Measurements from ENCODE around the gene HP1BP3.
A peak's percentile ranks its signal among the peaks of the same experiment; 100 is the strongest.
"Not testable (repeated sequence)": the region's sequence is repeated elsewhere in the genome, so short reads cannot be mapped to it uniquely, and the experiment has no call there.

Gene HP1BP3

GRCh38 chr1:20726932-20727745 lies 60.0 kb downstream of the HP1BP3 start:
- peaks cover 14% of the 10 kb centered on the region for H3K4me1 ChIP-seq (ENCODE audit: insufficient read depth, low read length)
- no peak overlapping the region for H3K9ac ChIP-seq (ENCODE audit: low read depth, low read length)
- H3K36me3 ChIP-seq (ENCODE audit: insufficient read depth, low read length): no peaks in the 10 kb centered on the region
- no peaks in the 10 kb centered on the region for H3K9me3 ChIP-seq (ENCODE audit: control insufficient read depth, insufficient read depth, low read length)

- H3K4me1 ChIP-seq (ENCODE audit: insufficient read depth, low read length): peaks cover 14% of the 10 kb centered on the region
- no peaks in the 10 kb centered on the region for H3K9me3 ChIP-seq (ENCODE audit: control insufficient read depth, insufficient read depth, low read length)
- H3K36me3 ChIP-seq (ENCODE audit: insufficient read depth, low read length): no peaks in the 10 kb centered on the region
- H3K9ac ChIP-seq (ENCODE audit: low read depth, low read length): no peak overlapping the region
Measured at GRCh38 chr1:20726118-20726911, 60.8 kb downstream of the HP1BP3 start.

GRCh38 chr1:20725189-20726117 lies 61.7 kb downstream of the HP1BP3 start:
- Histone ChIP-seq H3K9ac (ENCODE audit: low read depth, low read length) (no peak overlapping the region), H3K36me3 (ENCODE audit: insufficient read depth, low read length) (no peaks in the 10 kb centered on the region), H3K4me1 (ENCODE audit: insufficient read depth, low read length) (peaks cover 14% of the 10 kb centered on the region), H3K9me3 (ENCODE audit: control insufficient read depth, insufficient read depth, low read length) (no peaks in the 10 kb centered on the region)

- H3K9ac ChIP-seq (ENCODE audit: low read depth, low read length): no peak overlapping the region
Measured at GRCh38 chr1:20724364-20725188, 62.5 kb downstream of the HP1BP3 start.

GRCh38 chr1:20723537-20724363 lies 63.4 kb downstream of the HP1BP3 start:
- no peaks in the 10 kb centered on the region for H3K9me3 ChIP-seq (ENCODE audit: control insufficient read depth, insufficient read depth, low read length)
- H3K4me1 ChIP-seq (ENCODE audit: insufficient read depth, low read length): peaks cover 9% of the 10 kb centered on the region; the same call in 1 of the 2 replicates

More at GRCh38 chr1:20724364-20725188, 62.5 kb downstream of the HP1BP3 start:
- no peaks in the 10 kb centered on the region for H3K36me3 ChIP-seq (ENCODE audit: insufficient read depth, low read length)
- H3K4me1 ChIP-seq (ENCODE audit: insufficient read depth, low read length): peaks cover 14% of the 10 kb centered on the region
- no peaks in the 10 kb centered on the region for H3K9me3 ChIP-seq (ENCODE audit: control insufficient read depth, insufficient read depth, low read length)

GRCh38 chr1:20723159-20723536 lies 64.0 kb downstream of the HP1BP3 start:
- Histone ChIP-seq H3K9ac (ENCODE audit: low read depth, low read length) (no peak overlapping the region), H3K4me1 (ENCODE audit: insufficient read depth, low read length) (peaks cover 7% of the 10 kb centered on the region; the same call in 1 of the 2 replicates), H3K36me3 (ENCODE audit: insufficient read depth, low read length) (no peaks in the 10 kb centered on the region), H3K9me3 (ENCODE audit: control insufficient read depth, insufficient read depth, low read length) (no peaks in the 10 kb centered on the region)

More at GRCh38 chr1:20723537-20724363, 63.4 kb downstream of the HP1BP3 start:
- Histone ChIP-seq H3K9ac (ENCODE audit: low read depth, low read length) (no peak overlapping the region), H3K36me3 (ENCODE audit: insufficient read depth, low read length) (no peaks in the 10 kb centered on the region)

GRCh38 chr1:20721117-20722061 lies 65.7 kb downstream of the HP1BP3 start:
- no peaks in the 10 kb centered on the region for H3K36me3 ChIP-seq (ENCODE audit: insufficient read depth, low read length)
- no peak overlapping the region for H3K9ac ChIP-seq (ENCODE audit: low read depth, low read length)
- H3K4me1 ChIP-seq (ENCODE audit: insufficient read depth, low read length): peaks cover 4% of the 10 kb centered on the region; the same call in 1 of the 2 replicates

GRCh38 chr1:20720631-20721091 lies 66.4 kb downstream of the HP1BP3 start:
- Histone ChIP-seq H3K36me3 (ENCODE audit: insufficient read depth, low read length) (no peaks in the 10 kb centered on the region), H3K9me3 (ENCODE audit: control insufficient read depth, insufficient read depth, low read length) (no peaks in the 10 kb centered on the region), H3K9ac (ENCODE audit: low read depth, low read length) (no peak overlapping the region), H3K4me1 (ENCODE audit: insufficient read depth, low read length) (0 out of 2 replicates have a peak, but pooled peaks cover 4% of the 10 kb centered on the region)

More at GRCh38 chr1:20721117-20722061, 65.7 kb downstream of the HP1BP3 start:
- no peaks in the 10 kb centered on the region for H3K9me3 ChIP-seq (ENCODE audit: control insufficient read depth, insufficient read depth, low read length)

GRCh38 chr1:20719871-20720620 lies 67.1 kb downstream of the HP1BP3 start:
- Histone ChIP-seq H3K9ac (ENCODE audit: low read depth, low read length) (no peak overlapping the region), H3K36me3 (ENCODE audit: insufficient read depth, low read length) (no peaks in the 10 kb centered on the region)

GRCh38 chr1:20719261-20719660 lies 67.8 kb downstream of the HP1BP3 start:
- Histone ChIP-seq H3K9ac (ENCODE audit: low read depth, low read length) (no peak overlapping the region), H3K4me1 (ENCODE audit: insufficient read depth, low read length) (0 out of 2 replicates have a peak, but pooled peaks cover 4% of the 10 kb centered on the region), H3K9me3 (ENCODE audit: control insufficient read depth, insufficient read depth, low read length) (no peaks in the 10 kb centered on the region), H3K36me3 (ENCODE audit: insufficient read depth, low read length) (no peaks in the 10 kb centered on the region)

More at GRCh38 chr1:20719871-20720620, 67.1 kb downstream of the HP1BP3 start:
- Histone ChIP-seq H3K9me3 (ENCODE audit: control insufficient read depth, insufficient read depth, low read length) (no peaks in the 10 kb centered on the region), H3K4me1 (ENCODE audit: insufficient read depth, low read length) (0 out of 2 replicates have a peak, but pooled peaks cover 4% of the 10 kb centered on the region)

- H3K9ac ChIP-seq (ENCODE audit: low read depth, low read length): peak overlapping the region; percentile 59
- not testable (repeated sequence) for H3K9me3 ChIP-seq (ENCODE audit: control insufficient read depth, insufficient read depth, low read length)
Measured at GRCh38 chr1:20718343-20718882, 68.7 kb downstream of the HP1BP3 start.

More at GRCh38 chr1:20718343-20718882, 68.7 kb downstream of the HP1BP3 start:
- not testable (repeated sequence) for H3K36me3 ChIP-seq (ENCODE audit: insufficient read depth, low read length); H3K4me1 ChIP-seq (ENCODE audit: insufficient read depth, low read length)
